IgD-negative memory B cell (primary cell): Measurements from ENCODE around the gene PRKCE. TPM values are rescaled to one million over a fixed set of nuclear protein-coding genes. Genes with fewer than 3 reads are reported as not detected.

Experiments used
- H3K27ac Mint-ChIP-seq, 3 donors: one replicate each; pipeline ENCODE4 v1.8.0; 2020 to 2022; ENCODE audit warnings: mild to moderate bottlenecking in 3 of 3, mixed read lengths in 3 of 3, moderate library complexity in 1 of 3
- H3K27me3 Mint-ChIP-seq: one replicate; pipeline ENCODE4 v1.8.0; 2021; ENCODE audit warnings: mixed read lengths
- H3K36me3 Mint-ChIP-seq: one replicate; pipeline ENCODE4 v1.8.0; 2020; ENCODE audit warnings: mild to moderate bottlenecking, mixed read lengths
- H3K4me1 Mint-ChIP-seq, 3 donors: one replicate each; pipeline ENCODE4 v1.8.0; 2020 to 2022; ENCODE audit warnings: mixed read lengths in 3 of 3, mild to moderate bottlenecking in 1 of 3
- H3K4me3 Mint-ChIP-seq, 4 donors: one replicate each; pipeline ENCODE4 v1.8.0; 2020 to 2022; ENCODE audit warnings: mild to moderate bottlenecking in 4 of 4, mixed read lengths in 4 of 4, moderate library complexity in 3 of 4
- H3K9me3 Mint-ChIP-seq, 3 donors: one replicate each; pipeline ENCODE4 v1.8.0; 2020 to 2021; ENCODE audit warnings: mixed read lengths in 3 of 3, mild to moderate bottlenecking in 1 of 3
- polyA plus RNA-seq: library from polyadenylated mRNA; unstranded; fragments of 300-500 nt; fragmentation: Illumina TruSeq; gene quantifications from one replicate; pipeline ENCODE4 v1.2.3, GENCODE V29; 2021

The PRKCE gene
- polyA plus RNA-seq, 1 donor from 2014 or later, result 12.7 TPM

DNA sequence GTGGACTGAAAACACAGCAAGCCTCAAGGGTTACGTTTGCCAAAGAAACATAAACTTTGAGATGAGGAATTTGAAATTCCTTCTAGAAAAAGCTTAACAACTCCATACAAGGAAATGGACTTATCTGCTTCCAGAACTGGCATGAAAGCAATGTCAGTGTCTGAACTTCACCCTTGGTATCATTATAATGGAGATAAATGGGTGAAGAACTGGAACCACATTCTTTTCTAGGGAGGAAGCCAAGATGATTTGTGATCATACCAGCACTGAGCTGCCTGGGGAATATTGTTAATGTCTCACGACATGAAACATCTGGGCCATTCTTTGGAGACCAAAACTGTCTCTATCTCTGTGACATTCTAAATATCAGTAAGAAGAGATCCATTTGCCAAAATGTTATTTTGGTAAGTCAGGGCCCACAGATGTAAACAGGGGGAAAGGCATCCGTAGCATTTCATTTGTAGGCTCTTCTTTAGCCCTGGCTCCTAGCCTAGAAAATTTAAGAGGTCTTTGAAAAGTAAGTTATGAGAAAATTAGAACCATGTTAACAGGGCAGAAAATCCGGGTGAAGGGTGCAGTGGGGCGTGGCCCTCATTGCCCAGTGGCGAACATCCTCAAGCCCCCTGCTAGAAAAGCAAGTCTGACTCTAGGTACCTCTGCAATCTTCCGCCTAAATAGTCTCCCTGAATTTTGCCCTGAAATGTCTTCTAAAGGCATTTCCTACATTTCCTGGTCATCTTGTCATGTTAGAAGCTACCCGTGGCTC, 350.4 kb downstream of the PRKCE start:
- Mint-ChIP-seq H3K4me1 (no peaks in the 10 kb centered on the region), H3K36me3 (peaks cover 4% of the 10 kb centered on the region), H3K27ac (no peak overlapping the region), H3K4me3 (no peak overlapping the region), H3K9me3 (no peaks in the 10 kb centered on the region), H3K27me3 (no peaks in the 10 kb centered on the region)

DNA sequence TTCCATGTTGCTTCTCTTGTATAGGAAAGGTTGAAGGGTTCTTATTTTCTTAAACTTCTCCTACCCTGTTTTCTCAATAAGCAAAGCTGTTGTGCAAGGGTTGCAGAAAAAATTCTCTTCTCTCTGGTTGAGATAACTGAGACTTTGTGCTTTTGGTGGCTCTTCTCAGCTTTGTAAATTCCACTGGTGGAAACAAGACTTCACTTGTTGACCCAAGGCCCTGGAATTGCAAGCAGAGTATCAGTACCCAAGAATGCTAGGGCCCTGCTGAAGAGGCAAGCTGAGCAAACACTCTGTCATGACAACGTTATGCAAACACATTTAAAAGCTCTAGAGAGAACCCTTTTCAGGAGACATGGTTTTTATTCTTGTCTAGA, 351.0 kb downstream of the PRKCE start:
- H3K27ac Mint-ChIP-seq, result no peak overlapping the region
- H3K9me3 Mint-ChIP-seq, result no peaks in the 10 kb centered on the region
- H3K4me3 Mint-ChIP-seq, result no peak overlapping the region
- no peaks in the 10 kb centered on the region for H3K27me3 Mint-ChIP-seq
- H3K4me1 Mint-ChIP-seq, result no peaks in the 10 kb centered on the region
- H3K36me3 Mint-ChIP-seq, result peaks cover 6% of the 10 kb centered on the region

DNA sequence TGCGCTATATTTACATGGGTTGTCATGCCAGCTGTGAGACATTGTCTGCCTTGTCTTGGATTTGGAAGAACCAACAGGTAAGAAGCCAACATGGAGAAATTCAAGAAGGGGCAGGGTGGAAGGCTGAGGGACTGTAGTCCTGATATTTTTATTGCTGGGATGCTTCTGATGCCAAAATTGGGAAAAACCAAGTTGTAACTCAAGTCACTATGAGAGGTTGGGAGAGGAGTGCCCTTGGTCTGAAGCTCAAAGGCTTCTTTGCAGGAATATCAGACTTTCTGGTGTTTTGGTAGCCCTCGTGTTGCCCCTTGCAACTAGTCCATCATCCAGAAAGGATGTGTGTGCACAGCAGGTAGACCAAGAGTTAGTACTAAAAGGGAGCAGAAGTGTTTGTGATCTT, 351.5 kb downstream of the PRKCE start:
- no peaks in the 10 kb centered on the region for H3K9me3 Mint-ChIP-seq
- no peak overlapping the region for H3K4me3 Mint-ChIP-seq
- no peaks in the 10 kb centered on the region for H3K4me1 Mint-ChIP-seq
- H3K36me3 Mint-ChIP-seq, result peaks cover 8% of the 10 kb centered on the region
- H3K27me3 Mint-ChIP-seq, result no peaks in the 10 kb centered on the region
- no peak overlapping the region for H3K27ac Mint-ChIP-seq

DNA sequence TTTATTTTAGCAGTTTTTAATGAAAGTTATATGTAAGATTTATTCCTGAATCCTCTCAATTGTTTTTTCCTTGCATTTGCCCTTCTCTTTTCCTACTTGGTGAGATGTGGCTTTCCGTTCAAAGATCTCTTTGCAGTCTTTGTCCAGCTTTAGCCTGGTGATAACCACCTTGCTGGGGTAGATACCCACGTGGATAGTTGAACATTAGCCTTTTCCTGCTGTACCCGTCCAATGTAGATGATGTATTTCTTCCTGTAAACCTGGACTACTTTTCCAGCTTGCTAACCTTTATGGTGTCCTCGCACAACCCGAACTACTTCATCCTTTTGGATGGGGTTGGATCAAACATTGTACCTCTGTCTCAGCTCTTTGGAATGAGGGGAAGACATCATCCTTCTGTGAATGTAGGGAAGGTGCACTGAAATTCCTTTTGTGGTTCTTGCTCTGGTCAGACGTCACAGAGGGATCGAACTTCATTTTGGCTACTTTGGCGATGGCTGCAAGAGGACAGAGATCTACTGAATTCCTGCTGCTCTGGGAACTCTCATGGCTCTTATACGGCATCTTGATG, 352.5 kb downstream of the PRKCE start:
- Mint-ChIP-seq H3K36me3 (peaks cover 12% of the 10 kb centered on the region), H3K4me1 (no peaks in the 10 kb centered on the region), H3K9me3 (no peaks in the 10 kb centered on the region), H3K4me3 (no peak overlapping the region), H3K27me3 (no peaks in the 10 kb centered on the region), H3K27ac (no peak overlapping the region)

DNA sequence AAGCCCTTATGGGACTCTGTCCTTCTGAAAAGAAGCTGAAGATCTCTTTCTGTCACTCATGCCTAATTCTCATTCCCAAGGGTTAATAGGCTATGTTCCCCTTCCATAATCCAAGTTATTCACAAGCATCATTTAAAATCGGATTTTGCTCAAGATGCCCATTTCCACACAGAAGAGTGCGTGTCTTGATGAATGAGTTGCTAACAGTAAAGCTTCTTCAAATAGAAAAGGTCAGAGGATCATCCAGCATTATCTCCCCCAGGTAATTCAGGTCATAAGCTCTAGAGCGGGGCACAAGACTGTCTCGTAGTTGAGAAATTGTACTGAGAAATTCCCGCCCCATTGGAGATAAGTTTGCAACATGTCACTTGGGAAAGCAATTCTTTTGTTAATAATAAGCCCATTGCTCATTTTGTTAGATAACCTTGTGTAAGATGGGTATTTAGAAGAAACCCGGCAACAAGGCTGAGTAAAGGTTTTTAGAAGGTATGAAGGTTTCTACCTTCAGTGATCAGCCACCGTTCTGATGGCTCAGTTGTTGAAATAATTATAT, 355.1 kb downstream of the PRKCE start:
- Mint-ChIP-seq H3K4me3 (no peak overlapping the region), H3K27me3 (no peaks in the 10 kb centered on the region), H3K9me3 (no peaks in the 10 kb centered on the region), H3K36me3 (peaks cover 13% of the 10 kb centered on the region), H3K27ac (no peak overlapping the region), H3K4me1 (no peaks in the 10 kb centered on the region)

DNA sequence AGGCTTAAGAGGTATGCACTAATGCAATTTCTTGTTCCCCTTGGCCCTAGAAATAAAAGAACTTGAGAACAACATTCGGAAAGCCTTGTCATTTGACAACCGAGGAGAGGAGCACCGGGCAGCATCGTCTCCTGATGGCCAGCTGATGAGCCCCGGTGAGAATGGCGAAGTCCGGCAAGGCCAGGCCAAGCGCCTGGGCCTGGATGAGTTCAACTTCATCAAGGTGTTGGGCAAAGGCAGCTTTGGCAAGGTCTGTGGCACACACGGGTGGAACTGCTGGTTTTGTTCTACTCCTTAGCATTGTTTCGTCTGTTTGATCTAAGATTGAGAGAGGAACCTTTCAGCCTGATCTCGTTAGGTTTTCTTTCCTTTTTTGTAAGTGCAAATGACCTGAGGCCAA, 355.9 kb downstream of the PRKCE start:
- no peak overlapping the region for H3K27ac Mint-ChIP-seq
- H3K27me3 Mint-ChIP-seq, result no peaks in the 10 kb centered on the region
- no peaks in the 10 kb centered on the region for H3K4me1 Mint-ChIP-seq
- no peaks in the 10 kb centered on the region for H3K9me3 Mint-ChIP-seq
- H3K36me3 Mint-ChIP-seq, result peaks cover 15% of the 10 kb centered on the region
- H3K4me3 Mint-ChIP-seq, result no peak overlapping the region

DNA sequence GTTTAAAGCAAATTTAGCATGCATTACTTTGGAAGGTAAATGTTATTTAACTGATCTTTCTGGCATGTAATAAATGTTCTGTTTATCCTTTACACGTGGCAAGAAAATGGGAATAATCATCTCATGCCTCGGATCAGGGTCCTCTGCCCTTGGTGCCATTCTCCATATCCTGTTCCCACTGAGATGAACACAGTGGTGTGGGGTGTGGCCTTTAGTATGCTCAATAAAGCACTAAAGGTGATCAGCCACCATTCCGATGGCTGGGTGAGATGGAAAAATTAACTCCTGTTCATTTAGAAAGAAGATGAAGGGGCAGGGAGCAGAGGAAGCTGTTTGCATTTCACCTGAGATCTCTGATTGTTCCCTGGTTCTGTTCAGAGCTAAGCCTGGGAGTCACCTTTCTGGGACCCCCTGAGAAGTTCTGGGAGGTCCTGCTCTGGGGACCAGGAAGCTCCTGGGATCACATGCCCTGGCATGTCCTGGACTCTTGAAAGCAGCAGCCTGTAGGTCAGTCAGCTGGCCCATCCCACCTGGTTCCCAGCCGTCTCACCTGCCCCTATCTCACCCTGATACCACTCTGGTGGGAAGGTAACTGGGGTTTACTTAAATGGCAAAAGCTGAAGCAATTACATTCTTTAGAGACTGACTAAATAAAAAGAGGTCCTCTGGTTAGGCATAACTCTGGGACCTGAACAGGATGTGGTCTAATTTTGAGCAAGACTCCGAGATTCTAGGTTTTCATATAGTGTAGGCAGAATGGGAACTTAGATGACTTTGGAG, 356.8 kb downstream of the PRKCE start:
- peak overlapping the region in 1 of 3 donors; percentile 66 for H3K27ac Mint-ChIP-seq
- H3K9me3 Mint-ChIP-seq, result no peaks in the 10 kb centered on the region
- no peaks in the 10 kb centered on the region for H3K4me1 Mint-ChIP-seq
- no peaks in the 10 kb centered on the region for H3K27me3 Mint-ChIP-seq
- H3K4me3 Mint-ChIP-seq, result no peak overlapping the region
- peaks cover 12% of the 10 kb centered on the region for H3K36me3 Mint-ChIP-seq

DNA sequence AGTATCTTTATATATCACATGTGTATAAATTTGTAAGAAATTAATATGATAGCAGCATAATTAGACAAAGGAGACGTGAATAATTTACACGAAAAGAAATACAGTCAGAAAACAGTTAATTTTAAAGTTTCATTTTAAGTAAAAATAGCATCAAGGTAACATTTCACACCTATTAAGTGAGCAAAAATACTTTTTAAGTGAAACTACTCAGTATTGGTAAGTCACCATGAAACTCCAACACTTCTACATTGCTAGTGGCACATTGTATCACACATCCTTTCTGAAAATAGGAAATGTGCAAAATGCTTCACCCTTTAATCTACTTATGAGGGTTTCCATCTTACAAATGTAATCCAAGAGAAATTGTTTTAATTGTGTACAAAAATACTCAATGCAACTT, 357.8 kb downstream of the PRKCE start:
- no peaks in the 10 kb centered on the region for H3K27me3 Mint-ChIP-seq
- no peak overlapping the region for H3K4me3 Mint-ChIP-seq
- peaks cover 17% of the 10 kb centered on the region for H3K36me3 Mint-ChIP-seq
- no peaks in the 10 kb centered on the region for H3K4me1 Mint-ChIP-seq
- H3K9me3 Mint-ChIP-seq, result no peaks in the 10 kb centered on the region
- no peak overlapping the region for H3K27ac Mint-ChIP-seq

DNA sequence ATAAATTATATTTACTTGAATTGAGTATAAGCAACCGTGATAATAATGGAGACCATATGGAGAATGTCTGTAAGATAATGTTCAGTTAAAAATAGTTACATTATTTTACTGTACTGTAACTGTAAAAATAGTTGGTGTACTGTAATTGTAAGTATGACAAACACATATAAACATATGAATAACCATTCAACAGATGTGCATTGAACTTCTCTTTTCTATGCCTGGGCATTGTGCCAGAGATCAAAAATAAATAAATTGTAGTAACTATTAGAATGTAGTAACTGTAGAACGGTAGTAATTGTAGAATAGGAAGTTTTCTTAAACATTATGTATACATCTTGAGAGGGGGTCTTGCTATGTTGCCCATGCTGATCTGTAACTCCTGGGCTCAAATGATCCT, 358.3 kb downstream of the PRKCE start:
- Mint-ChIP-seq H3K9me3 (no peaks in the 10 kb centered on the region), H3K27me3 (no peaks in the 10 kb centered on the region), H3K27ac (no peak overlapping the region), H3K4me3 (no peak overlapping the region), H3K36me3 (peaks cover 17% of the 10 kb centered on the region), H3K4me1 (no peaks in the 10 kb centered on the region)

DNA sequence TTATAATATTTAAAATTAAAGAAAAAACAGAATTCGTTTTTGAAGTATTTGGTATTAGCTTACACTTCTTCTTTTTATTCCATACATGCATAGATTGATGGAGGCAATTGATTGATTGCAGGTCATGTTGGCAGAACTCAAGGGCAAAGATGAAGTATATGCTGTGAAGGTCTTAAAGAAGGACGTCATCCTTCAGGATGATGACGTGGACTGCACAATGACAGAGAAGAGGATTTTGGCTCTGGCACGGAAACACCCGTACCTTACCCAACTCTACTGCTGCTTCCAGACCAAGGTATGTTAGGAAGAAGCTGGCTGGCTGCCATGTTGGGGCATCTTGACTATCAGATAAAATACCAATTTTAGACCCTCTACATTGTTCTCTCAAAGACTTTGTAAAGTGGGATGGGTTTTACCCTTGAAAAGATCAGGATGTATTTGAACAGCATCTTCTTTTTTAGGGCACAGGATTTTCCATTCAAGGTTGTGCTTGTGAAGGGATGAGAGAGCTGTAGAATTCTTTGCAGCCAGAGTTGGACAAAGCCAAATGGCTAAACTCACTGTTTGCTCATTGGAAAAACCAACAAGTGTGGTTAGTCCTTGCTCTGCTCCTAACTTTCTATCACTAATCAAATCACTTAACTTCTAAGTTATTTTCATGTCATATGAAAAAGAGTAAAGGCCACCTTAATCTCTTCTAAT, 358.9 kb downstream of the PRKCE start:
- peaks cover 17% of the 10 kb centered on the region for H3K36me3 Mint-ChIP-seq
- H3K9me3 Mint-ChIP-seq, result no peaks in the 10 kb centered on the region
- H3K4me3 Mint-ChIP-seq, result no peak overlapping the region
- no peak overlapping the region for H3K27ac Mint-ChIP-seq
- no peaks in the 10 kb centered on the region for H3K4me1 Mint-ChIP-seq
- H3K27me3 Mint-ChIP-seq, result no peaks in the 10 kb centered on the region

DNA sequence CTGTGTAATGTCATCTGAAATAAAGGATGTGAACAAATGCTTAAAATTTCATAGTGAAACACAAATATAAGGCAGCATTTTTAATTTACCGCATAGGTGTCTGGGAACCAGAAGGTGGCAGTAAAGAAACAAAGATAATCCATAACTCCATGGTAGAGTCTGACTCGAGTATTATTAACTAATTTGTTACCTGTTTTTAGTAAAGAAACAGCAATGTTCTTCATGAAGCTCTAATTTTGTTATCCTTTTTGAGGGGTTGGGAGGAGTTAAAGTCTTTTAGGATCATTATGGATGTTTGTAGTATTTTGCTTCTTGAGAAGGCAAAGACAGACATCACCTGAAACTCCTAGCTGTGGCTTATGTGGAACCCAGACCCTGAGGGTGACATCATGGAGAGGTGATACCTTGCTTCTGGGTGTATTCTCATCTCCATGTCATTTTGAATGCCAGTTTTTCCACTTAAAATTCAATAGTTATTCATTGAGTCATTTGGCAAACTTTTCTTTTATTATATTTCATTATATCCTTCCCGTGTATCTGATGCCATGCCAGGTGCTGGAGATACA, 359.5 kb downstream of the PRKCE start:
- Mint-ChIP-seq H3K4me1 (no peaks in the 10 kb centered on the region), H3K9me3 (no peaks in the 10 kb centered on the region), H3K4me3 (no peak overlapping the region), H3K27me3 (no peaks in the 10 kb centered on the region), H3K27ac (no peak overlapping the region), H3K36me3 (peaks cover 19% of the 10 kb centered on the region)

DNA sequence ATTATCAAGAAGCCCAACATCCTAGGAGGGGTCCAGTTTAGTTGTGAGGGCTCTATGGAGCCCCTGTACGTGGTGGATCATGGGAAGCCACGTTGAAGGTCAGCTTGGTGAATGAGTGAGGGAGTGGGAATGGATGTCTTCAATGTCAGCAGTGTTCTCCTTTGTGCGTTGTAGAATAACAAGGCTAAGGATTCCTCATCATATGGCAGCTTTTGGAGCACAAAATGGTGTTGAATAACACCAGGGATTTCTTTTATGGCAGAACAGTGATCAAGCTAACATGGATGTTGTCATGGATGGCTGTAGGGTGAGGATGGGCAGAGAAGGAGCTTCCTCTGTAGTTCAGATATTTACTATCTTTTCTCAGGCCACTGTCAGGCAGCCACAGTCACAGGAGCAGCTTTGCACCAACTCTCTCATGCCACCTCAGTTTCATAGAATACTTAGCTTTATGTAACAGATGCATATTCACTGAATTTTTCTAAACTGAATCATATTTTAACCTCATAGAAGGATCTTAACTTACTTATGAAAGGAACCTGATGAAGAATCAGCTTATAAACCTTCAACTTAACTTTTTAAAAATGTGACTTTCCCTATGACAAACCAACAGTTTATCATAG, 361.3 kb downstream of the PRKCE start:
- Mint-ChIP-seq H3K4me1 (no peaks in the 10 kb centered on the region), H3K27ac (no peak overlapping the region), H3K27me3 (no peaks in the 10 kb centered on the region), H3K9me3 (no peaks in the 10 kb centered on the region), H3K36me3 (peaks cover 18% of the 10 kb centered on the region), H3K4me3 (no peak overlapping the region)

DNA sequence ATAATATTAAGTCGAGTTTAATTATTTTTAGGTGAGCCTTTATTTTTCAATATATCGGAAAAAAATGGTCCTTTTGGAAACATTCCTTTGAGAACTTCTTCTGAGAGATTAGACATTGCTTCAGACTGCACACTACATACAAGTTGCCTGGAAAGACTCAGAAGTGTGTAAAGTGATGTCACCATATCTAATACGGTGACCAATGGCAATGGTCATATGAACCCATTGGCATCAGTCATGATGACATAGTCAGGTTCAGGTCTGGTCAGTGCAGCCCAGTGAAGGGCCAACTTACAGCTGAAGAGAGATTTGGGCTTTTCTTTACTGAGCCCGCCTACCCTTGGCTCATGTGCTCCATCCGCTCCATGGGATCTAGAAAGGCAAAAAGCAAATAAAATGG, 362.3 kb downstream of the PRKCE start:
- Mint-ChIP-seq H3K9me3 (no peaks in the 10 kb centered on the region), H3K4me3 (no peak overlapping the region), H3K36me3 (peaks cover 16% of the 10 kb centered on the region), H3K27me3 (no peaks in the 10 kb centered on the region), H3K4me1 (no peaks in the 10 kb centered on the region), H3K27ac (no peak overlapping the region)

DNA sequence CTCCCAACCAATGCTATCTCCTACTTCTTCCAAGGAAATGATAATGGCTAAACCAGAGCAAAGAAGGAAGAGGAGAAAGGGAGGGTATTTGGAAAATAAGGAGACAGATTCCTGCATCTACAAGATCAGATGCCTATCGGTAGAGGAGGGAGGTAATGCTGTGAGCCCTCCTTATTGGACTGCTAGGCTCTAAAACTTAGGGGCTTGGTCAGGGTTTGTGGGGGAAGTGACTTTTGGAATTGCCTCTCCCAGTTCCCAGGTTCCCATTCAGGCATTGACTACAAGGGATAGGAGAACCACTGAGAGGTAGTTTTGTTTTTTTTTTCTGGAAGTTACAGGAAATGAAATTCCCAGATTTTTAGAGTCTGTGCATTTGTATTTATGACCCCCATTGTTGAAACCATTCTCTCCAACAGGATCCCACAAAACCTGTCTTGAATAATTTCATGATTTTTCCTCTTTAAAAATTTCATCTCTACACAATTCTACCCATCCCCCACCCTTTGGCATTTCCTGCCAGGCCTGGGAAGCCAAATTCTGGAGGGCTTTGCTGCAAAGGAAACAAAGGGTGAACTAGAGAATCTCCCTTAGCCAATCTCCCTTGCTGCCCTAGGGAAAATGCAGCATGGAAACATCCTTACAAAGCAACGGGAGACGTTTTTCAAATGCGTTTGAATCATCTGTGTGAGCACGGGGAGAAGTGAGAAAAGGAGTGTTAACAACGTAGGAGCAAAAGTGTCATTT, 363.6 kb downstream of the PRKCE start:
- Mint-ChIP-seq H3K9me3 (no peaks in the 10 kb centered on the region), H3K27ac (no peak overlapping the region), H3K36me3 (peaks cover 13% of the 10 kb centered on the region), H3K4me3 (no peak overlapping the region), H3K4me1 (no peaks in the 10 kb centered on the region), H3K27me3 (no peaks in the 10 kb centered on the region)
